ENCODE measurements around the gene NOTCH2.

DNA sequence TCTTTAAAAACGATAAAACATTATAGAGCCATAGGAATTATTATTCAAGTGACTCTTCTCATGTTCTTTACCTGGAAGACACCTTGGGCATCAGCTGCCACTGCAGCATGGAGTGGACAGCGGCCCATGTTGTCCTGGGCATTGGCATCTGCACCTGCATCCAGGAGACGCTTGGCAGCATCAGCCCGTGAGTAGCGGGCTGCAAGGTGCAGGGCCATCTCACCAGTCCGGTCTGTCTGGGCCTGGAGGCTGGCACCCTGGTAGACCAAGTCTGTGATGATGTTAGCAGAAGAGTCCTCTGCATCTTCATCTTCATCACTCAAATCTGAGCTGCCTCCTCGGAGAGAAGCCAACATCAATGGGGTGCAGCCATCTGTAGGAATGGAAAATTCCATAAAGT, 150.2 kb downstream of the NOTCH2 start:
- TF ChIP-seq, protein P1, sequence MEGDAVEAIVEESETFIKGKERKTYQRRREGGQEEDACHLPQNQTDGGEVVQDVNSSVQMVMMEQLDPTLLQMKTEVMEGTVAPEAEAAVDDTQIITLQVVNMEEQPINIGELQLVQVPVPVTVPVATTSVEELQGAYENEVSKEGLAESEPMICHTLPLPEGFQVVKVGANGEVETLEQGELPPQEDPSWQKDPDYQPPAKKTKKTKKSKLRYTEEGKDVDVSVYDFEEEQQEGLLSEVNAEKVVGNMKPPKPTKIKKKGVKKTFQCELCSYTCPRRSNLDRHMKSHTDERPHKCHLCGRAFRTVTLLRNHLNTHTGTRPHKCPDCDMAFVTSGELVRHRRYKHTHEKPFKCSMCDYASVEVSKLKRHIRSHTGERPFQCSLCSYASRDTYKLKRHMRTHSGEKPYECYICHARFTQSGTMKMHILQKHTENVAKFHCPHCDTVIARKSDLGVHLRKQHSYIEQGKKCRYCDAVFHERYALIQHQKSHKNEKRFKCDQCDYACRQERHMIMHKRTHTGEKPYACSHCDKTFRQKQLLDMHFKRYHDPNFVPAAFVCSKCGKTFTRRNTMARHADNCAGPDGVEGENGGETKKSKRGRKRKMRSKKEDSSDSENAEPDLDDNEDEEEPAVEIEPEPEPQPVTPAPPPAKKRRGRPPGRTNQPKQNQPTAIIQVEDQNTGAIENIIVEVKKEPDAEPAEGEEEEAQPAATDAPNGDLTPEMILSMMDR (IDR thresholded peaks at IDR 0.05; ENCODE audit: low read length) = no peak
- TF ChIP-seq EZH2phosphoT487 (IDR thresholded peaks at IDR 0.05; ENCODE audit: low read length) (no peak), EZH2 (optimal IDR thresholded peaks at IDR 0.05; ENCODE audit: low read depth, low read length) (no peak)
